HTR-8/SVneo (cell line): ENCODE results near the gene CDC40.
"Not testable (repeated sequence)": the region's sequence is repeated elsewhere in the genome, so short reads cannot be mapped to it uniquely, and the experiment has no call there.

Source experiments
- DNase-seq: peaks from one replicate; pipeline ENCODE4 v3.0.0; 2011; ENCODE audit warnings: low spot score, mixed read lengths; ENCODE audit not compliant: insufficient read length
- FAIRE-seq: peaks from 2 replicates; lab custom pipeline; 2011; peaks lifted over from hg19 to GRCh38; lab: Jason Lieb, UNC

Gene CDC40

GRCh38 chr6:110256366-110256765, 76.1 kb downstream of the CDC40 start:
- no peak for DNase-seq
- FAIRE-seq = no peak

GRCh38 chr6:110265273-110265672, 85.0 kb downstream of the CDC40 start:
- no peak for DNase-seq

GRCh38 chr6:110266996-110267395, 86.8 kb downstream of the CDC40 start:
- FAIRE-seq (no peak), DNase-seq (no peak)

More at GRCh38 chr6:110265273-110265672, 85.0 kb downstream of the CDC40 start:
- no peak for FAIRE-seq

- DNase-seq (no peak), FAIRE-seq (no peak)
These were observed 89.4 kb downstream of the CDC40 start for GRCh38 chr6:110269623-110270022.

GRCh38 chr6:110270165-110270564, 89.9 kb downstream of the CDC40 start:
- DNase-seq = no peak

GRCh38 chr6:110271732-110272022, 91.5 kb downstream of the CDC40 start:
- FAIRE-seq (no peak), DNase-seq (no peak)

More at GRCh38 chr6:110270165-110270564, 89.9 kb downstream of the CDC40 start:
- no peak for FAIRE-seq

- DNase-seq, FAIRE-seq: not testable (repeated sequence)
These were observed 92.6 kb downstream of the CDC40 start for GRCh38 chr6:110272781-110273180.

- DNase-seq (no peak), FAIRE-seq (no peak)
These were observed 97.0 kb downstream of the CDC40 start for GRCh38 chr6:110277100-110277665.
